ENCODE data around the gene NFE2L2. TPM values are rescaled to one million over a fixed set of nuclear protein-coding genes. Genes with fewer than 3 reads are reported as not detected.

Gene NFE2L2
- total RNA-seq, 1 experiment from 2014 or later, result 80.0 TPM

DNA sequence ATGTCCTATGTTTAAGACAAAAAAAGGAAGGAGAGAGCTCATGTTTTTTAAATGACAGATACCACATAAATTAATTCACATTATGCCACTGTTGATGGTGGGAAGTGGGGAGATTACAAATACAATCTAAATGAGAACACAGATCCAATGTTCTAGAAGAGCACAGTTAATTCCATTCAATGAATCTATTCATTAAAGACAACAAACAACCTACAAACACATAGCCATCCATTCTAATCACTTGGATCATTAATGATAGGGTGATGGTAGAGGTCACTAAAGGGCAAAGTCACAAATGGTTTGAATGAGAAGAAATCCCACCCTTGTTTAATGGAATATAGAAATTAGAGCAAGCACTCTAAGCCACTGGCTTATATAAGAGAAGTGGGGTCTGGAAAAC lies 30.3 kb downstream of the NFE2L2 start:
- H3K27me3 ChIP-seq (replicated peaks; ENCODE audit: insufficient read depth, low read depth, low read length, poor library complexity), result no peaks in the 10 kb centered on the region
- peaks cover 9% of the 10 kb centered on the region for H3K4me1 ChIP-seq (ENCODE audit: insufficient read depth, low read length, poor library complexity, severe bottlenecking)
- TF ChIP-seq, protein P1, sequence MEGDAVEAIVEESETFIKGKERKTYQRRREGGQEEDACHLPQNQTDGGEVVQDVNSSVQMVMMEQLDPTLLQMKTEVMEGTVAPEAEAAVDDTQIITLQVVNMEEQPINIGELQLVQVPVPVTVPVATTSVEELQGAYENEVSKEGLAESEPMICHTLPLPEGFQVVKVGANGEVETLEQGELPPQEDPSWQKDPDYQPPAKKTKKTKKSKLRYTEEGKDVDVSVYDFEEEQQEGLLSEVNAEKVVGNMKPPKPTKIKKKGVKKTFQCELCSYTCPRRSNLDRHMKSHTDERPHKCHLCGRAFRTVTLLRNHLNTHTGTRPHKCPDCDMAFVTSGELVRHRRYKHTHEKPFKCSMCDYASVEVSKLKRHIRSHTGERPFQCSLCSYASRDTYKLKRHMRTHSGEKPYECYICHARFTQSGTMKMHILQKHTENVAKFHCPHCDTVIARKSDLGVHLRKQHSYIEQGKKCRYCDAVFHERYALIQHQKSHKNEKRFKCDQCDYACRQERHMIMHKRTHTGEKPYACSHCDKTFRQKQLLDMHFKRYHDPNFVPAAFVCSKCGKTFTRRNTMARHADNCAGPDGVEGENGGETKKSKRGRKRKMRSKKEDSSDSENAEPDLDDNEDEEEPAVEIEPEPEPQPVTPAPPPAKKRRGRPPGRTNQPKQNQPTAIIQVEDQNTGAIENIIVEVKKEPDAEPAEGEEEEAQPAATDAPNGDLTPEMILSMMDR (conservative IDR thresholded peaks at IDR 0.05; ENCODE audit: low read depth, low read length), result no peak
- TF ChIP-seq EZH2 (IDR thresholded peaks at IDR 0.05; ENCODE audit: borderline replicate concordance, low read depth, low read length, poor library complexity, severe bottlenecking), result no peak
- H3K36me3 ChIP-seq (ENCODE audit: insufficient read depth, low read length, poor library complexity, severe bottlenecking), result peaks cover 55% of the 10 kb centered on the region
- no peak overlapping the region for H3K27ac ChIP-seq (ENCODE audit: low read depth, low read length, poor library complexity, severe bottlenecking)
- no peak for DNase-seq (ENCODE audit: low spot score)
- no TSS peak for BruUV-seq (replicated peaks)
- intact Hi-C loops (cut with micrococcal nuclease; ENCODE audit: unreplicated experiment), result no loop called here
- no peak overlapping the region for H3K4me3 ChIP-seq (ENCODE audit: low read depth, low read length, poor library complexity, severe bottlenecking)
- no peaks in the 10 kb centered on the region for H3K9me3 ChIP-seq (ENCODE audit: low read depth, low read length, poor library complexity, severe bottlenecking)
- ChIA-PET CTCF (no interaction called here), POLR2A (ENCODE audit: low non-redundant PET) (no interaction called here)

- Histone ChIP-seq H3K27ac (ENCODE audit: low read depth, low read length, poor library complexity, severe bottlenecking) (no peak overlapping the region), H3K27me3 (replicated peaks; ENCODE audit: insufficient read depth, low read depth, low read length, poor library complexity) (no peaks in the 10 kb centered on the region), H3K4me3 (ENCODE audit: low read depth, low read length, poor library complexity, severe bottlenecking) (no peak overlapping the region), H3K9me3 (ENCODE audit: low read depth, low read length, poor library complexity, severe bottlenecking) (no peaks in the 10 kb centered on the region), H3K36me3 (ENCODE audit: insufficient read depth, low read length, poor library complexity, severe bottlenecking) (peaks cover 60% of the 10 kb centered on the region), H3K4me1 (ENCODE audit: insufficient read depth, low read length, poor library complexity, severe bottlenecking) (peaks cover 5% of the 10 kb centered on the region)
- TF ChIP-seq, protein P1 (conservative IDR thresholded peaks at IDR 0.05; ENCODE audit: low read depth, low read length), result no peak
- TF ChIP-seq EZH2 (IDR thresholded peaks at IDR 0.05; ENCODE audit: borderline replicate concordance, low read depth, low read length, poor library complexity, severe bottlenecking), result no peak
- intact Hi-C loops (cut with micrococcal nuclease; ENCODE audit: unreplicated experiment), result no loop called here
- no TSS peak for BruUV-seq (replicated peaks)
- no peak for DNase-seq (ENCODE audit: low spot score)
- CTCF ChIA-PET, result no interaction called here
- POLR2A ChIA-PET (ENCODE audit: low non-redundant PET), result no interaction called here
Observed at GRCh38 chr2:177232098-177232704, 32.3 kb downstream of the NFE2L2 start.

- H3K9me3 ChIP-seq (ENCODE audit: low read depth, low read length, poor library complexity, severe bottlenecking), result no peaks in the 10 kb centered on the region
- intact Hi-C loops (cut with micrococcal nuclease; ENCODE audit: unreplicated experiment), result no loop called here
- H3K4me1 ChIP-seq (ENCODE audit: insufficient read depth, low read length, poor library complexity, severe bottlenecking), result no peaks in the 10 kb centered on the region
- CTCF ChIA-PET, result no interaction called here
- H3K36me3 ChIP-seq (ENCODE audit: insufficient read depth, low read length, poor library complexity, severe bottlenecking), result peaks cover 57% of the 10 kb centered on the region
- no peaks in the 10 kb centered on the region for H3K27me3 ChIP-seq (replicated peaks; ENCODE audit: insufficient read depth, low read depth, low read length, poor library complexity)
- no peak overlapping the region for H3K4me3 ChIP-seq (ENCODE audit: low read depth, low read length, poor library complexity, severe bottlenecking)
- H3K27ac ChIP-seq (ENCODE audit: low read depth, low read length, poor library complexity, severe bottlenecking), result no peak overlapping the region
- TF ChIP-seq EZH2 (IDR thresholded peaks at IDR 0.05; ENCODE audit: borderline replicate concordance, low read depth, low read length, poor library complexity, severe bottlenecking), result no peak
- TF ChIP-seq, protein P1 (conservative IDR thresholded peaks at IDR 0.05; ENCODE audit: low read depth, low read length), result no peak
- BruUV-seq (replicated peaks), result no TSS peak
- no peak for DNase-seq (ENCODE audit: low spot score)
- POLR2A ChIA-PET (ENCODE audit: low non-redundant PET), result interaction anchor here (0.5 kb wide), 1 partner anchor 8 kb away, joined by 8 read pairs; no protein-coding TSS in a partner anchor
Observed at GRCh38 chr2:177231270-177231669, 33.3 kb downstream of the NFE2L2 start.

All from A673 (cell line).